GM21381 (cell line): ENCODE data around the gene STC2.

Source experiments
- ATAC-seq: cut with Tn5 transposase; IDR thresholded peaks from one replicate; pipeline ENCODE4 v1.9.1; 2021; ENCODE audit warnings: mild to moderate bottlenecking, moderate library complexity; ENCODE audit not compliant: unreplicated experiment

The STC2 gene

GRCh38 chr5:173314166-173314952, 13.9 kb downstream of the STC2 start:
- no peak for ATAC-seq

- ATAC-seq, result no peak
Measured at GRCh38 chr5:173313351-173313801, 14.8 kb downstream of the STC2 start.

- no peak for ATAC-seq
Measured at GRCh38 chr5:173312821-173313220, 15.4 kb downstream of the STC2 start.

- ATAC-seq, result no peak
Measured at GRCh38 chr5:173311818-173312585, 16.2 kb downstream of the STC2 start.

- ATAC-seq, result no peak
Measured at GRCh38 chr5:173310861-173311785, 17.1 kb downstream of the STC2 start.

- no peak for ATAC-seq
Measured at GRCh38 chr5:173310218-173310769, 17.9 kb downstream of the STC2 start.

GRCh38 chr5:173309731-173310130, 18.5 kb downstream of the STC2 start:
- no peak for ATAC-seq

- no peak for ATAC-seq
Measured at GRCh38 chr5:173308226-173308625, 20.0 kb downstream of the STC2 start.

GRCh38 chr5:173307695-173308094, 20.5 kb downstream of the STC2 start:
- ATAC-seq, result no peak

- no peak for ATAC-seq
Measured at GRCh38 chr5:173306695-173307094, 21.5 kb downstream of the STC2 start.

- ATAC-seq, result no peak
Measured at GRCh38 chr5:173304591-173304988, 23.6 kb downstream of the STC2 start.

- ATAC-seq, result no peak
Measured at GRCh38 chr5:173303878-173304590, 24.2 kb downstream of the STC2 start.

- ATAC-seq, result no peak
Measured at GRCh38 chr5:173302546-173303155, 25.6 kb downstream of the STC2 start.

- no peak for ATAC-seq
Measured at GRCh38 chr5:173301695-173302545, 26.3 kb downstream of the STC2 start.

- ATAC-seq, result no peak
Measured at GRCh38 chr5:173300389-173301047, 27.7 kb downstream of the STC2 start.

- no peak for ATAC-seq
Measured at GRCh38 chr5:173299820-173300219, 28.4 kb downstream of the STC2 start.

- ATAC-seq, result no peak
Measured at GRCh38 chr5:173298213-173298926, 29.8 kb downstream of the STC2 start.

- ATAC-seq, result no peak
Measured at GRCh38 chr5:173297813-173298212, 30.4 kb downstream of the STC2 start.
